Neural cell (in vitro differentiated cells): Measurements from ENCODE around the gene STRN3. TPM values are rescaled to one million over a fixed set of nuclear protein-coding genes. Genes with fewer than 3 reads are reported as not detected.

ENCODE experiments used
- H2AFZ ChIP-seq: fragments of 200-600, 300-800 bp; sonication (generic), shearing (Covaris generic); 2 replicates; pipeline ENCODE4 v1.6.0; 2014; ENCODE audit warnings: low read depth, mild to moderate bottlenecking, antibody characterized with exemption, low read length, moderate library complexity
- H3F3A ChIP-seq: fragments of 200-600 bp; shearing (Covaris generic); 2 replicates; pipeline ENCODE4 v1.6.1; 2016; ENCODE audit warnings: mild to moderate bottlenecking, moderate library complexity, mixed read lengths, antibody characterized with exemption, low read length; ENCODE audit not compliant: insufficient read depth, poor library complexity, severe bottlenecking
- H3K27ac ChIP-seq: fragments of 200-600, 300-800 bp; sonication (generic), shearing (Covaris generic); 2 replicates; pipeline ENCODE4 v1.5.1; 2014; ENCODE audit warnings: mild to moderate bottlenecking, low read length, moderate library complexity
- H3K27me3 ChIP-seq: fragments of 300-800, 200-600 bp; sonication (generic), shearing (Covaris generic); 2 replicates; pipeline ENCODE4 v1.6.0; 2014; ENCODE audit warnings: mild to moderate bottlenecking, low read depth, low read length, moderate library complexity; ENCODE audit not compliant: insufficient read depth
- H3K36me3 ChIP-seq: fragments of 300-800, 200-600 bp; sonication (generic), shearing (Covaris generic); 2 replicates; pipeline ENCODE4 v1.5.1; 2014; ENCODE audit warnings: mild to moderate bottlenecking, antibody characterized with exemption, low read length, moderate library complexity; ENCODE audit not compliant: insufficient read depth
- H3K4me2 ChIP-seq: fragments of 300-800, 200-600 bp; sonication (generic), shearing (Covaris generic); 2 replicates; pipeline ENCODE4 v1.6.0; 2014; ENCODE audit warnings: mild to moderate bottlenecking, low read length
- H3K4me3 ChIP-seq: fragments of 300-800, 200-600 bp; sonication (generic), shearing (Covaris generic); 2 replicates; pipeline ENCODE4 v1.5.1; 2014; ENCODE audit warnings: mild to moderate bottlenecking, low read length, moderate library complexity
- H3K79me2 ChIP-seq: fragments of 200-600 bp; shearing (Covaris generic); replicated peaks from 2 replicates; pipeline ENCODE4 v1.6.0; 2014; ENCODE audit warnings: mild to moderate bottlenecking, low read length, moderate library complexity; ENCODE audit not compliant: insufficient read depth
- H3K9ac ChIP-seq: fragments of 300-800, 200-600 bp; sonication (generic), shearing (Covaris generic); 2 replicates; pipeline ENCODE4 v1.6.1; 2016; ENCODE audit warnings: mild to moderate bottlenecking, low read length, mixed read lengths
- H3K9me2 ChIP-seq: fragments of 200-600 bp; shearing (Covaris generic); 2 replicates; pipeline ENCODE4 v1.6.1; 2016; ENCODE audit warnings: mild to moderate bottlenecking, low read length, mixed read lengths; ENCODE audit not compliant: insufficient read depth
- H3K9me3 ChIP-seq: fragments of 200-600, 300-800 bp; sonication (generic), shearing (Covaris generic); 2 replicates; pipeline ENCODE4 v1.6.1; 2016; ENCODE audit warnings: mild to moderate bottlenecking, mixed run types, low read length, moderate library complexity, mixed read lengths
- H4K20me1 ChIP-seq: fragments of 200-600 bp; shearing (Covaris generic); 2 replicates; pipeline ENCODE4 v1.6.1; 2016; ENCODE audit warnings: mild to moderate bottlenecking, mixed run types; ENCODE audit not compliant: insufficient read depth
- EP300 ChIP-seq: fragments of 450-650 bp; conservative IDR thresholded peaks from 2 replicates; pipeline ENCODE4 v1.6.1; 2014; ENCODE audit warnings: antibody characterized with exemption, mild to moderate bottlenecking, moderate library complexity; ENCODE audit not compliant: poor library complexity, severe bottlenecking
- EZH2 ChIP-seq: fragments of 200-600, 300-800 bp; shearing (Covaris generic), sonication (generic); IDR thresholded peaks from 2 replicates; pipeline ENCODE4 v1.6.1; 2014; ENCODE audit warnings: antibody characterized with exemption, low read length, borderline replicate concordance, mild to moderate bottlenecking; ENCODE audit not compliant: insufficient read depth, poor library complexity, severe bottlenecking
- MXI1 ChIP-seq: fragments of 450-650 bp; conservative IDR thresholded peaks from 2 replicates; pipeline ENCODE4 v1.6.1; 2014; ENCODE audit warnings: antibody characterized with exemption, mild to moderate bottlenecking; ENCODE audit not compliant: poor library complexity, severe bottlenecking
- POLR2AphosphoS5 ChIP-seq: IDR thresholded peaks from 2 replicates; pipeline ENCODE4 v1.6.1; 2012
- RAD21 ChIP-seq: fragments of 450-650 bp; conservative IDR thresholded peaks from 2 replicates; pipeline ENCODE4 v1.6.1; 2014; ENCODE audit warnings: antibody characterized with exemption, mild to moderate bottlenecking, moderate library complexity
- REST ChIP-seq: IDR thresholded peaks from 2 replicates; pipeline ENCODE4 v1.6.1; 2012; ENCODE audit warnings: borderline replicate concordance
- SMC3 ChIP-seq: fragments of 450-650 bp; conservative IDR thresholded peaks from 2 replicates; pipeline ENCODE4 v1.6.1; 2014; ENCODE audit warnings: antibody characterized with exemption, mild to moderate bottlenecking, moderate library complexity; ENCODE audit not compliant: poor library complexity
- TAF1 ChIP-seq: IDR thresholded peaks from 2 replicates; pipeline ENCODE4 v1.6.1; 2012; ENCODE audit warnings: low read depth
- polyA plus RNA-seq: library from polyadenylated mRNA; depleted of rRNA; stranded (reverse); fragments of >200 nt; gene quantifications from 2 replicates; pipeline ENCODE4 v1.2.3, GENCODE V29; 2014
- TF ChIP-seq, protein P1 (sequence below): fragments of 450-650 bp; IDR thresholded peaks from 2 replicates; pipeline ENCODE4 v1.5.1; 2014; ENCODE audit warnings: antibody characterized with exemption, mild to moderate bottlenecking, moderate library complexity; ENCODE audit not compliant: poor library complexity, severe bottlenecking

The STRN3 gene
- polyA plus RNA-seq, 1 donor from 2014 or later = 60.1 TPM

- Histone ChIP-seq H3K4me3 (no peak overlapping the region), H3K36me3 (no peaks in the 10 kb centered on the region), H3K9ac (no peak overlapping the region), H3K27me3 (peaks cover 34% of the 10 kb centered on the region), H4K20me1 (no peaks in the 10 kb centered on the region), H2AFZ (no peak overlapping the region), H3K9me3 (no peaks in the 10 kb centered on the region), H3K9me2 (no peaks in the 10 kb centered on the region), H3K4me2 (no peak overlapping the region), H3K27ac (no peak overlapping the region), H3K79me2 (no peaks in the 10 kb centered on the region), H3F3A (peaks cover 4% of the 10 kb centered on the region)
- TF ChIP-seq TAF1 = no peak
- TF ChIP-seq EP300 = no peak
- no peak for TF ChIP-seq SMC3
- no peak for TF ChIP-seq EZH2
- TF ChIP-seq, protein P1, sequence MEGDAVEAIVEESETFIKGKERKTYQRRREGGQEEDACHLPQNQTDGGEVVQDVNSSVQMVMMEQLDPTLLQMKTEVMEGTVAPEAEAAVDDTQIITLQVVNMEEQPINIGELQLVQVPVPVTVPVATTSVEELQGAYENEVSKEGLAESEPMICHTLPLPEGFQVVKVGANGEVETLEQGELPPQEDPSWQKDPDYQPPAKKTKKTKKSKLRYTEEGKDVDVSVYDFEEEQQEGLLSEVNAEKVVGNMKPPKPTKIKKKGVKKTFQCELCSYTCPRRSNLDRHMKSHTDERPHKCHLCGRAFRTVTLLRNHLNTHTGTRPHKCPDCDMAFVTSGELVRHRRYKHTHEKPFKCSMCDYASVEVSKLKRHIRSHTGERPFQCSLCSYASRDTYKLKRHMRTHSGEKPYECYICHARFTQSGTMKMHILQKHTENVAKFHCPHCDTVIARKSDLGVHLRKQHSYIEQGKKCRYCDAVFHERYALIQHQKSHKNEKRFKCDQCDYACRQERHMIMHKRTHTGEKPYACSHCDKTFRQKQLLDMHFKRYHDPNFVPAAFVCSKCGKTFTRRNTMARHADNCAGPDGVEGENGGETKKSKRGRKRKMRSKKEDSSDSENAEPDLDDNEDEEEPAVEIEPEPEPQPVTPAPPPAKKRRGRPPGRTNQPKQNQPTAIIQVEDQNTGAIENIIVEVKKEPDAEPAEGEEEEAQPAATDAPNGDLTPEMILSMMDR = no peak
- no peak for TF ChIP-seq MXI1
- TF ChIP-seq REST = no peak
- TF ChIP-seq POLR2AphosphoS5 = no peak
- no peak for TF ChIP-seq RAD21
These were observed 153.6 kb downstream of the STRN3 start for GRCh38 chr14:30872602-30873001.

- no peak overlapping the region for H3K4me2 ChIP-seq
- no peak overlapping the region for H3K4me3 ChIP-seq
- H3K79me2 ChIP-seq = no peaks in the 10 kb centered on the region
- no peak overlapping the region for H3K27ac ChIP-seq
- no peaks in the 10 kb centered on the region for H4K20me1 ChIP-seq
- no peak overlapping the region for H2AFZ ChIP-seq
- no peaks in the 10 kb centered on the region for H3K36me3 ChIP-seq
- peaks cover 16% of the 10 kb centered on the region for H3K27me3 ChIP-seq
- TF ChIP-seq SMC3 (no peak), EP300 (no peak), MXI1 (no peak), REST (no peak), POLR2AphosphoS5 (no peak), TAF1 (no peak), EZH2 (no peak), RAD21 (no peak)
- TF ChIP-seq, protein P1 = no peak
- no peak overlapping the region for H3K9ac ChIP-seq
- peaks cover 4% of the 10 kb centered on the region for H3F3A ChIP-seq
- H3K9me3 ChIP-seq = no peaks in the 10 kb centered on the region
- H3K9me2 ChIP-seq = no peaks in the 10 kb centered on the region
These were observed 156.5 kb downstream of the STRN3 start for GRCh38 chr14:30869551-30870155.
